Activated CD8-positive, alpha-beta memory T cell treated with anti-CD3 and anti-CD28 coated beads, Interleukin-2, amount 50 U/mL, for 1 hour (primary cell): ENCODE results near the gene TMEM237.

Experiments used
- DNase-seq: peaks from one replicate; pipeline ENCODE4 v3.0.0-alpha.2; 2020; ENCODE audit errors: extremely low read depth

The TMEM237 gene

GRCh38 chr2:201642086-201642578 lies 1.2 kb downstream of the TMEM237 start:
- peak; percentile 17 for DNase-seq

- no peak for DNase-seq
Measured at GRCh38 chr2:201639205-201639604, 4.1 kb downstream of the TMEM237 start.

GRCh38 chr2:201638326-201638725 lies 5.0 kb downstream of the TMEM237 start:
- no peak for DNase-seq

- DNase-seq = no peak
Measured at GRCh38 chr2:201633661-201634249, 9.5 kb downstream of the TMEM237 start.

- DNase-seq = no peak
Measured at GRCh38 chr2:201631041-201631440, 12.3 kb downstream of the TMEM237 start.

- no peak for DNase-seq
Measured at GRCh38 chr2:201630577-201630976, 12.7 kb downstream of the TMEM237 start.

- no peak for DNase-seq
Measured at GRCh38 chr2:201628545-201628944, 14.8 kb downstream of the TMEM237 start.

- no peak for DNase-seq
Measured at GRCh38 chr2:201622306-201622970, 20.9 kb downstream of the TMEM237 start.

- DNase-seq = no peak
Measured at GRCh38 chr2:201621293-201621999, 21.9 kb downstream of the TMEM237 start.

GRCh38 chr2:201618744-201619662 lies 24.3 kb downstream of the TMEM237 start:
- DNase-seq = no peak

- no peak for DNase-seq
Measured at GRCh38 chr2:201608021-201608420, 35.3 kb downstream of the TMEM237 start.

GRCh38 chr2:201607568-201607967 lies 35.7 kb downstream of the TMEM237 start:
- no peak for DNase-seq

- DNase-seq = no peak
Measured at GRCh38 chr2:201600906-201601305, 42.4 kb downstream of the TMEM237 start.

GRCh38 chr2:201597397-201597796 lies 45.9 kb downstream of the TMEM237 start:
- DNase-seq = no peak

GRCh38 chr2:201580486-201580885 lies 62.8 kb downstream of the TMEM237 start:
- DNase-seq = no peak

- no peak for DNase-seq
Measured at GRCh38 chr2:201579536-201579935, 63.8 kb downstream of the TMEM237 start.

- DNase-seq = no peak
Measured at GRCh38 chr2:201575971-201576370, 67.3 kb downstream of the TMEM237 start.

- DNase-seq = no peak
Measured at GRCh38 chr2:201574766-201575165, 68.5 kb downstream of the TMEM237 start.

- no peak for DNase-seq
Measured at GRCh38 chr2:201572846-201573508, 70.3 kb downstream of the TMEM237 start.
